ENCODE data around the gene ABHD5.

ABHD5 gene

GRCh38 chr3:43723121-43723734 is 32.5 kb downstream of the ABHD5 start:
- H3K4me1 ChIP-seq (ENCODE audit: control insufficient read depth, insufficient read depth, low read length) = no peaks in the 10 kb centered on the region
- no peak overlapping the region for H3K4me3 ChIP-seq (ENCODE audit: low read length in 2 of 2)
- H3K9me3 ChIP-seq (ENCODE audit: control insufficient read depth in 2 of 2, low read length in 2 of 2) = no peaks in the 10 kb centered on the region
- no peak overlapping the region for H3K27ac ChIP-seq (ENCODE audit: low read length)
- no peak overlapping the region for H3K9ac ChIP-seq (ENCODE audit: low read length in 2 of 2)
- no peaks in the 10 kb centered on the region for H3K27me3 ChIP-seq (ENCODE audit: control insufficient read depth in 1 of 2, insufficient read depth in 2 of 2, low read length in 2 of 2)
- H3K36me3 ChIP-seq (ENCODE audit: control insufficient read depth in 2 of 2, insufficient read depth in 2 of 2, low read length in 2 of 2) = peaks cover 0 to 4% of the 10 kb centered on the region in 2 donors

DNA sequence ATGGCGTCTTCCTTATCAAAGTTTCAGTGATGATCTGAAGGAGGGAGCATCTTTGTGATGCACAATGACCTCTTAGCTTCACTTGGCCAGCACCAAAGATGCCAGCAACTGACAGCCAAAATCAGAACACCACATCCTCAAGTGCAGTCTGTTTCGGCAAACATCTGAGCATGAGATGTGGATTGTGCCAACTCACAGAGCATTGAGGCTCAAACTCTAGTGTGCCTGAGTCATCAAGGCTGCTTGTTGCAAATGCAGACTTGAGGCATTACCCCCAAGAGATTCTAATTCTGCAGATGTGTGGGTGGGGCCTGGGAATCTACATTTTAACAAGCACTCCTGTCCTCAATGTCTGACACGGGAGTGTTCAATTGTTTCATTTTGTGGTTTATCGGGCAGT is 35.8 kb downstream of the ABHD5 start:
- no peak overlapping the region for H3K27ac ChIP-seq (ENCODE audit: low read length)

GRCh38 chr3:43727930-43728329 is 37.2 kb downstream of the ABHD5 start:
- H3K9me3 ChIP-seq (ENCODE audit: control insufficient read depth in 2 of 2, low read length in 2 of 2) = no peaks in the 10 kb centered on the region
- no peaks in the 10 kb centered on the region for H3K36me3 ChIP-seq (ENCODE audit: control insufficient read depth in 2 of 2, insufficient read depth in 2 of 2, low read length in 2 of 2)
- no peak overlapping the region for H3K4me3 ChIP-seq (ENCODE audit: low read length in 2 of 2)
- H3K9ac ChIP-seq (ENCODE audit: low read length in 2 of 2) = no peak overlapping the region
- no peaks in the 10 kb centered on the region for H3K4me1 ChIP-seq (ENCODE audit: control insufficient read depth, insufficient read depth, low read length)
- H3K27ac ChIP-seq (ENCODE audit: low read length) = no peak overlapping the region
- H3K27me3 ChIP-seq (ENCODE audit: control insufficient read depth in 1 of 2, insufficient read depth in 2 of 2, low read length in 2 of 2) = no peaks in the 10 kb centered on the region

More for the DNA sequence above, 35.8 kb downstream of the ABHD5 start:
- Histone ChIP-seq H3K27me3 (ENCODE audit: control insufficient read depth in 1 of 2, insufficient read depth in 2 of 2, low read length in 2 of 2) (no peaks in the 10 kb centered on the region), H3K4me1 (ENCODE audit: control insufficient read depth, insufficient read depth, low read length) (no peaks in the 10 kb centered on the region), H3K36me3 (ENCODE audit: control insufficient read depth in 2 of 2, insufficient read depth in 2 of 2, low read length in 2 of 2) (no peaks in the 10 kb centered on the region), H3K4me3 (ENCODE audit: low read length in 2 of 2) (no peak overlapping the region), H3K9ac (ENCODE audit: low read length in 2 of 2) (no peak overlapping the region), H3K9me3 (ENCODE audit: control insufficient read depth in 2 of 2, low read length in 2 of 2) (no peaks in the 10 kb centered on the region)

- H3K9me3 ChIP-seq (ENCODE audit: control insufficient read depth in 2 of 2, low read length in 2 of 2) = no peaks in the 10 kb centered on the region
- H3K36me3 ChIP-seq (ENCODE audit: control insufficient read depth in 2 of 2, insufficient read depth in 2 of 2, low read length in 2 of 2) = no peaks in the 10 kb centered on the region
- H3K27ac ChIP-seq (ENCODE audit: low read length) = no peak overlapping the region
These were observed 37.7 kb downstream of the ABHD5 start for GRCh38 chr3:43728476-43728875.

GRCh38 chr3:43728947-43729346 is 38.2 kb downstream of the ABHD5 start:
- no peaks in the 10 kb centered on the region for H3K36me3 ChIP-seq (ENCODE audit: control insufficient read depth in 2 of 2, insufficient read depth in 2 of 2, low read length in 2 of 2)
- no peak overlapping the region for H3K9ac ChIP-seq (ENCODE audit: low read length in 2 of 2)
- peaks cover 4% of the 10 kb centered on the region for H3K4me1 ChIP-seq (ENCODE audit: control insufficient read depth, insufficient read depth, low read length)
- no peaks in the 10 kb centered on the region for H3K27me3 ChIP-seq (ENCODE audit: control insufficient read depth in 1 of 2, insufficient read depth in 2 of 2, low read length in 2 of 2)
- H3K27ac ChIP-seq (ENCODE audit: low read length) = no peak overlapping the region
- H3K9me3 ChIP-seq (ENCODE audit: control insufficient read depth in 2 of 2, low read length in 2 of 2) = no peaks in the 10 kb centered on the region
- no peak overlapping the region for H3K4me3 ChIP-seq (ENCODE audit: low read length in 2 of 2)

More at GRCh38 chr3:43728476-43728875, 37.7 kb downstream of the ABHD5 start:
- Histone ChIP-seq H3K4me3 (ENCODE audit: low read length in 2 of 2) (no peak overlapping the region), H3K4me1 (ENCODE audit: control insufficient read depth, insufficient read depth, low read length) (no peaks in the 10 kb centered on the region), H3K9ac (ENCODE audit: low read length in 2 of 2) (no peak overlapping the region), H3K27me3 (ENCODE audit: control insufficient read depth in 1 of 2, insufficient read depth in 2 of 2, low read length in 2 of 2) (no peaks in the 10 kb centered on the region)

DNA sequence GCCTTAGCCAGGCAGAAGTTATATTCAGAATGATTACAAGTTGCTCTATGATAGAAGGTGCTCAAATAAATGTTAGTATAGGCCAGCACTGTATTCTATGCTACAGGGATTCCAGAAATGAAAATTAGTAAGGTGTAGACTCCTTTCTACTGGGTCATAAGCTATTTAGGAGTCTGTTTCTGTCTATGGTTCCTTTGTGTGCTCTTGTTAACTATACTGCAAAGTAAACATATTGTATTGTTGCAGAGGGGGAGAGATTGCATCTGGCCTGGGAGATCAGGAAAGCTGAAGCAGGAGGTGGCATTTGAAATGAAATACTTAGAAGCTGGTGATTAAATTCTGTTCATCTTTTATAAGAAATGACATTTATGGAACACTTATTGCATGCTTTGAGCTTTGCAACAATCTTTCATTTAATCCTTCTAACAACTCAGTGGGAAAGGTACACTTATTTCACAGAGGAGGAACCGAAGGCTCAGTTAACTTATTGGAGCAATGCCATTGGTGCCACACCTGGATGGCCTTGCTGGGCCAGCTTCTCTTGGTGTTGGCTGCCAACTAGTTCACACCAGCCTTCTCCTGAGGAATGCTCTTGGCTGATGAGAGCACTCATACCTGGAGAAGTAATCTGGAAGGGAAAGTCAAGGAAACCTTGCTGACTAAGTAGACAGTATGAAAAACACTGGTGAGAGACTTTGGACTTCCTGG is 39.1 kb downstream of the ABHD5 start:
- H3K36me3 ChIP-seq (ENCODE audit: control insufficient read depth in 2 of 2, insufficient read depth in 2 of 2, low read length in 2 of 2) = no peaks in the 10 kb centered on the region
- no peak overlapping the region for H3K9ac ChIP-seq (ENCODE audit: low read length in 2 of 2)
- H3K4me3 ChIP-seq (ENCODE audit: low read length in 2 of 2) = no peak overlapping the region
- no peak overlapping the region for H3K27ac ChIP-seq (ENCODE audit: low read length)
- H3K27me3 ChIP-seq (ENCODE audit: control insufficient read depth in 1 of 2, insufficient read depth in 2 of 2, low read length in 2 of 2) = no peaks in the 10 kb centered on the region
- peaks cover 8% of the 10 kb centered on the region for H3K4me1 ChIP-seq (ENCODE audit: control insufficient read depth, insufficient read depth, low read length)
- H3K9me3 ChIP-seq (ENCODE audit: control insufficient read depth in 2 of 2, low read length in 2 of 2) = no peaks in the 10 kb centered on the region

- no peaks in the 10 kb centered on the region for H3K36me3 ChIP-seq (ENCODE audit: control insufficient read depth in 2 of 2, insufficient read depth in 2 of 2, low read length in 2 of 2)
These were observed 42.1 kb downstream of the ABHD5 start for GRCh38 chr3:43732747-43733425.

GRCh38 chr3:43733459-43734384 is 43.0 kb downstream of the ABHD5 start:
- Histone ChIP-seq H3K9ac (ENCODE audit: low read length in 2 of 2) (no peak overlapping the region), H3K36me3 (ENCODE audit: control insufficient read depth in 2 of 2, insufficient read depth in 2 of 2, low read length in 2 of 2) (no peaks in the 10 kb centered on the region), H3K27me3 (ENCODE audit: control insufficient read depth in 1 of 2, insufficient read depth in 2 of 2, low read length in 2 of 2) (no peaks in the 10 kb centered on the region), H3K4me3 (ENCODE audit: low read length in 2 of 2) (no peak overlapping the region), H3K9me3 (ENCODE audit: control insufficient read depth in 2 of 2, low read length in 2 of 2) (no peaks in the 10 kb centered on the region), H3K4me1 (ENCODE audit: control insufficient read depth, insufficient read depth, low read length) (peaks cover 8% of the 10 kb centered on the region), H3K27ac (ENCODE audit: low read length) (no peak overlapping the region)

More at GRCh38 chr3:43732747-43733425, 42.1 kb downstream of the ABHD5 start:
- Histone ChIP-seq H3K4me1 (ENCODE audit: control insufficient read depth, insufficient read depth, low read length) (peaks cover 8% of the 10 kb centered on the region), H3K27me3 (ENCODE audit: control insufficient read depth in 1 of 2, insufficient read depth in 2 of 2, low read length in 2 of 2) (no peaks in the 10 kb centered on the region), H3K4me3 (ENCODE audit: low read length in 2 of 2) (no peak overlapping the region), H3K9ac (ENCODE audit: low read length in 2 of 2) (no peak overlapping the region), H3K27ac (ENCODE audit: low read length) (no peak overlapping the region), H3K9me3 (ENCODE audit: control insufficient read depth in 2 of 2, low read length in 2 of 2) (no peaks in the 10 kb centered on the region)

- Histone ChIP-seq H3K27ac (ENCODE audit: low read length) (no peak overlapping the region), H3K9me3 (ENCODE audit: control insufficient read depth in 2 of 2, low read length in 2 of 2) (no peaks in the 10 kb centered on the region), H3K36me3 (ENCODE audit: control insufficient read depth in 2 of 2, insufficient read depth in 2 of 2, low read length in 2 of 2) (no peaks in the 10 kb centered on the region), H3K9ac (ENCODE audit: low read length in 2 of 2) (no peak overlapping the region), H3K4me1 (ENCODE audit: control insufficient read depth, insufficient read depth, low read length) (peaks cover 8% of the 10 kb centered on the region), H3K4me3 (ENCODE audit: low read length in 2 of 2) (no peak overlapping the region), H3K27me3 (ENCODE audit: control insufficient read depth in 1 of 2, insufficient read depth in 2 of 2, low read length in 2 of 2) (no peaks in the 10 kb centered on the region)
These were observed 43.9 kb downstream of the ABHD5 start for GRCh38 chr3:43734685-43735084.

DNA sequence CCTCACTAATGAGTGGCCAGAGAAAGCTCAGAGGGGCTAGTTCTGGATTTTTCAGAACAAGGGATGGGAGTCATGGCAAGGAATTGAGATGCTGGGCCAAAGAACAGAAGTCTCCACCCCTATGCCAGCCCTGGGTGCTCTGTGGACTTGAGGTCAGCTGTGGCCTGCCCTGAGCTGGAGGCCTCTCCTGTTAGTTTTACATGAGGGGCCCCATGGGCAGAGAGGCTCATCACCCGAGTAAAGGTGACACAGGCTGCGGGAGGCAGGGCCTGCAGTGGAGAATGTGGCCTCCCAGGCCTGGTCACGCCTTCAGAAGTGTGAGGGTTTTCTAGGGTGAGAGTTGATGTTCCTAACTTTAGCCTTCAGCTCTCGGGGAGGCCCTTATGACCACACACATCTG is 44.9 kb downstream of the ABHD5 start:
- no peaks in the 10 kb centered on the region for H3K27me3 ChIP-seq (ENCODE audit: control insufficient read depth in 1 of 2, insufficient read depth in 2 of 2, low read length in 2 of 2)
- H3K4me1 ChIP-seq (ENCODE audit: control insufficient read depth, insufficient read depth, low read length) = peaks cover 8% of the 10 kb centered on the region
- no peak overlapping the region for H3K4me3 ChIP-seq (ENCODE audit: low read length in 2 of 2)
- H3K9ac ChIP-seq (ENCODE audit: low read length in 2 of 2) = no peak overlapping the region
- H3K36me3 ChIP-seq (ENCODE audit: control insufficient read depth in 2 of 2, insufficient read depth in 2 of 2, low read length in 2 of 2) = no peaks in the 10 kb centered on the region
- H3K9me3 ChIP-seq (ENCODE audit: control insufficient read depth in 2 of 2, low read length in 2 of 2) = no peaks in the 10 kb centered on the region
- no peak overlapping the region for H3K27ac ChIP-seq (ENCODE audit: low read length)

All from stomach smooth muscle (tissue), 2 donors.